ENCODE data around the gene GALM. TPM values are rescaled to one million over a fixed set of nuclear protein-coding genes. Genes with fewer than 3 reads are reported as not detected.

Gene GALM
- total and polyA plus RNA-seq, 2 of the 13 experiments (the other 11 are each of a cell fraction or from before 2014, with no cell fraction given), result 65.5 to 90.0 TPM

- TF ChIP-seq FOXO4 (CRISPR knock-in tag; conservative IDR thresholded peaks at IDR 0.05) (0 out of 2 replicates have a peak, but pooled peaks have one; percentile 65), FOXK1 (CRISPR knock-in tag; IDR thresholded peaks at IDR 0.05; ENCODE audit: borderline replicate concordance, low read depth) (peak; percentile 15; the same call in 1 of the 2 replicates), GABPB1 (CRISPR knock-in tag; IDR thresholded peaks at IDR 0.05) (peak; percentile 42; the same call in 1 of the 2 replicates), ZMYM3 (CRISPR knock-in tag; IDR thresholded peaks at IDR 0.05) (no peak), GATAD2A (CRISPR knock-in tag; IDR thresholded peaks at IDR 0.05) (peak; percentile 46; the same call in 1 of the 2 replicates), SAP130 (CRISPR knock-in tag; IDR thresholded peaks at IDR 0.05; ENCODE audit: low read depth) (peak; percentile 60), GABPA (IDR thresholded peaks at IDR 0.05; ENCODE audit: low read depth, low read length) (no peak), GABPA (CRISPR knock-in tag; IDR thresholded peaks at IDR 0.05; ENCODE audit: low read depth) (peak; percentile 38; the same call in 1 of the 2 replicates), FOXA3 (CRISPR knock-in tag; IDR thresholded peaks at IDR 0.05) (peak; percentile 15; the same call in 1 of the 2 replicates), ZNF160 (CRISPR knock-in tag; IDR thresholded peaks at IDR 0.05) (no peak), RNF2 (conservative IDR thresholded peaks at IDR 0.05; ENCODE audit: low read depth) (no peak), KDM1A (CRISPR knock-in tag; IDR thresholded peaks at IDR 0.05) (no peak), PTBP1 (IDR thresholded peaks at IDR 0.05; ENCODE audit: low read depth, low read length, poor library complexity, severe bottlenecking) (no peak), ZNF850 (CRISPR knock-in tag; conservative IDR thresholded peaks at IDR 0.05) (no peak), LCORL (IDR thresholded peaks at IDR 0.05) (no peak), LCORL (CRISPR knock-in tag; IDR thresholded peaks at IDR 0.05) (peak; percentile 47; the same call in 1 of the 2 replicates), CEBPB (IDR thresholded peaks at IDR 0.05; ENCODE audit: borderline replicate concordance, low read depth, low read length) (peak; percentile 86; the same call in 1 of the 2 replicates), GZF1 (CRISPR knock-in tag; IDR thresholded peaks at IDR 0.05) (no peak), ELF3 (CRISPR knock-in tag; IDR thresholded peaks at IDR 0.05) (peak; percentile 67; the same call in 1 of the 2 replicates), NFIB (CRISPR knock-in tag; IDR thresholded peaks at IDR 0.05; ENCODE audit: borderline replicate concordance) (0 out of 2 replicates have a peak, but pooled peaks have one; percentile 15), ZNF143 (CRISPR knock-in tag; IDR thresholded peaks at IDR 0.05) (peak; percentile 65; the same call in 1 of the 2 replicates), ZNF724P (CRISPR knock-in tag; IDR thresholded peaks at IDR 0.05; ENCODE audit: borderline replicate concordance) (no peak), ZNF441 (CRISPR knock-in tag; IDR thresholded peaks at IDR 0.05; ENCODE audit: borderline replicate concordance) (peak; percentile 84; the same call in 1 of the 2 replicates)
- TF ChIP-seq, protein P1, sequence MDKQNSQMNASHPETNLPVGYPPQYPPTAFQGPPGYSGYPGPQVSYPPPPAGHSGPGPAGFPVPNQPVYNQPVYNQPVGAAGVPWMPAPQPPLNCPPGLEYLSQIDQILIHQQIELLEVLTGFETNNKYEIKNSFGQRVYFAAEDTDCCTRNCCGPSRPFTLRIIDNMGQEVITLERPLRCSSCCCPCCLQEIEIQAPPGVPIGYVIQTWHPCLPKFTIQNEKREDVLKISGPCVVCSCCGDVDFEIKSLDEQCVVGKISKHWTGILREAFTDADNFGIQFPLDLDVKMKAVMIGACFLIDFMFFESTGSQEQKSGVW (CRISPR knock-in tag; IDR thresholded peaks at IDR 0.05; ENCODE audit: borderline replicate concordance), result no peak
These were observed 17.7 kb upstream of the GALM start (continued) for GRCh38 chr2:38648107-38648761.

All from HepG2 (cell line).